Activated T-helper 9 cell treated with anti-CD3 and anti-CD28 coated beads, Interleukin-2, amount 50 U/mL, for 16 hours (primary cell): Measurements from ENCODE around the gene TLK2.

Experiments used
- DNase-seq: peaks from one replicate; pipeline ENCODE4 v3.0.0-alpha.2; 2020; ENCODE audit warnings: low read depth

Gene TLK2

DNA sequence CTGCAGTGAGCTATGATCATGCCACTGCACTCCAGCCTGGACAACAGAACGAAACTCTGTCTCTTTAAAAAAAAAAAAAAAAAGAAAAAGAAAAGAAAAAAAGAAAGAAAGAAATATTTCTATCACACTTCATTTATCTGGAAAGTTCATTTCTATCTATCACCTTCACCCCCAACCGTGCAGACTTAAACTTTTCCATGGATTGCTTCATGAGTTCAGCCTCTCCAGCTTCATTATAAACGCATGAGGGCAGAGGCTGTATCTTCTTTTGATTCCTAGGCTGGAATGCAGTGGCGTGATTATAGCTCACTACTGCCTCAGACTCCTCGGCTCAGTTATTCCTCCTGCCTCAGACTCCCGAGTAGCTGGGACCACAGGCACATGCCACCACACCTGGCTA lies 177.0 kb downstream of the TLK2 start:
- no peak for DNase-seq

DNA sequence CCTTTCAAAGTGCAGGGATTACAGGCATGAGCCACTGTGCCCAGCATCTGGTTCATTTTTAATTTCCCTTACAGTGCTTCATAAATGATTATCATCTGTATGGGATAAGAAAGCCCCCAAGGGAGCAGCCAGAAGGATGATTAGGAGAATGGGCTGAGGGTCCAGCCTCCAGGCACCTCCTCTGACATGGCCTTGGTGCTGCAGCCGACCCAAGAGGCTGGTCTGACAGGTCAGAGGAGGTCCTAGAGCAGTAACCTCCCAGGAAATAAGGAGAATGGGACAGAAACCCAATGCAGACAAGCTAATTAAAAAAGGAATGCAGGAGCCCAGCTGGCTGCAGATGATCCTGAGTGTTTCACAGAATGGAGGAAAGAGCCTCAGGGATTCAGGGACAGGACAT lies 177.8 kb downstream of the TLK2 start:
- no peak for DNase-seq

DNA sequence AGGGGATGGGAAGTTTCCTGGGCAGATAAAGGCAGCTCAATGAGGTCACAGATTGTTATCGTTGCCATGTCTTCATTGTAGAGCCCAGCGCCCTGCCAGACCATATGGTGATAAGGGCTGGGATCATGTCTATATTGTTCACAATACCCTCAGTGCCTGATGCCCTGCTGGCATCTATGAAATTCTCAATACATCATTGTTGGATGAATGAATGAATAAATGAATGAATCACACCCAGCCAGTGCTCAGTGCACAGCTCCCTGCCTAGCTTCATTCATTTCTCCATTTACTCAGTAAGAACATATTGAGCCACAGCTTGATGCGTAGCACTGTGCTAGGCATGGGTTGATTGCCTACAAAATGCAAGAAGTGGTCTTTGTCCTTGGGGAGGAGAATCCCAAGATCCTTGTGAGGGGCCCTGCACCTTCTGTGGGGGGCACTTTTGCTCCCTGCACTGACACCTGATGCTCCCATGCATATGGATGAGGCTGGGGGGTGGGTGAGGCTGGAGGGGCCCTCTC lies 178.6 kb downstream of the TLK2 start:
- DNase-seq: no peak

DNA sequence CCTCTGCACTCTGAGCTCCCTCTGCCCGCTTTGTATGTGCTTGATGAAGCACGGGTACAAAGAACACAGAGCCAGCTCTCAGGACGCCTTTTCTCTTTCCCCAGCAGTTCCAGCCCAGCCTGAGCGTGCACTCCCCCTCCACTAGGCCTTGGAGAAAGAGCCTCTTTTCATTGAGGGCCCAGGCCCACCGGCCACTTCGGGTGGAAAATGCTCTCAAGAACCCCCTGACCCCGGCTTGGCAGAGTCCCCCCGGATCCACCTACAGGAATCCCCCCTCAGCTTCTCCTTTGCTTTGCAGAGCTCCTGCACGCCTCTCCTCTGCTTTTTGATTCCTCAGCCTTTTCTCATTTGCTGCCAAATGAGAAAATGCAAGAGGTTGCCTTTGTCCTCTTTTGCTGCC lies 179.1 kb downstream of the TLK2 start:
- no peak for DNase-seq

DNA sequence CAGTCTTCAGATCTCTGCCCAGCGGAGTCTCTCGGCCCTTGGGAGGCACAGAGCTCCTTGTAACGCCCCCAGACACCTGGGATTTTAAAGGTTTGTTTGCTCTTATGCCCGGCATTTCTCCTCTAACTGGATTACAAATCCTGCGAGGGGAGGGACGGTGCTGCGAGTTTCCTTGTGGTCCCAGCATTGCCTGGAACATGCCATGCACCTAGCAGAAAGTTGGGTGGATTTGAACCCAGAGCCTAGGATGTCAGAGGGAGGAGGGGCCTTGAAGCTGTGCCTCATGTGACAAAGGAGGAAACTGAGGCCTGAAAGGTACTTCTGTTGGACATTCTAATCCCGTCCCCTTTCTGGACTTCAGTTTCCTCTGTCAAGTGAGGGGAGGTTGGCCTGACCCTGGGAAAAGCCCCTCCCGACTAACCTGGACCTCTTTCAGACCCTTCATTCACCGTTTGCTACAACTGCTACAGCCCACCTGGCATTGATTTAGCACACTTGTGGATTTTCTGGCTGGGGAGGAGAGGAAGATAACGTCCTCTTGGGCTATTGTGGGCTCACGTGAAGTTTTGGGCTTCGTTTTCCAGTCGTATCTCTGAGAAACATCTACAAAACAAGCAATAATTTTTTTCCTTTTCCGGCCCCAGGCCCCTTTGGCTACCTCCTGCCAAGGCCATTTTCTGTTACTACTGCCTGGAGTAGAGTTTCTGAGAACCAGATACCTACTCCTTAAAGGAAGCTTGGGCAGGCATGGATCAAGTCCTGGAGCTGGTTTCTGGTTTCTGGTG lies 179.7 kb downstream of the TLK2 start:
- no peak for DNase-seq

DNA sequence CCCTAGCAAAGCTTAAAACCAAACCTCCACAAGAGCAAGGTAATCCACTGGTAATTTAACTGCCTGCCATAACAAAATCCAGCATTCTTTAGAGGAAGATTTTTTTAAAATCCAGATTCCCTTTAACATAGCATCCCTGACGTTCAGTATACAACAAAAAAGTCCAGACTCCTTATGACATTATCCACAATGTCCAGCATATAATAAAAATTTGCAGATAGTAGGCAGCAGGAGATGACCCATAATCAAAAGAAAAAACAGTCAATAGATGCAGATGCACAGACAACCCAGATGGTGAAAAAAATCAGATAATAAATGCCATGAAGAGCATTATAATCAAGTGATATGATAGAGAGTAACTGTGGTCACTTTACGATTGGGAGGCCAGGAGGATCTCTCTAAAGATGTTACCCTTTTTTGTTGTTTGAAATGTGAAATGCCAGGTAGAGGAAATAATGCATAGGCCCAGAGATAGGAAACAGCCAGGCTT lies 182.0 kb downstream of the TLK2 start:
- no peak for DNase-seq

DNA sequence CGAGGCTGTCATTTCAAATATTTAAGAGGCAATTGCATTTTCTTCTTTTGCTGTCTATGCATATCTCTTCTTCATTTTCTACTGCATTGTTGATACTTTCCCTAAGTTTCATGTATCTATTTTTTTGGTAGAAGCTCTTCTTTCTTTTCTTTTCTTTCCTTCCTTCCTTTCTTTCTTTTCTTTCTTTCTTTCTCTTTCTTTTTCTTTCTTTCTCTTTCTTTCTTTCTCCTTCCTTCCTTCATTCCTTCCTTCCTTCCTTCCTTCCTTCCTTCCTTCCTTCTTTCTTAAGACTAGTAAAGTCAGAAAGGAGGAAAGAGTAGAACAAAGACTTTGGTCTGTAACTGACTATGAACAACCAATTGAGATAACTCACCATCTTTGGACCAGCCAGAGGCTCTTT lies 182.7 kb downstream of the TLK2 start:
- DNase-seq: no peak

DNA sequence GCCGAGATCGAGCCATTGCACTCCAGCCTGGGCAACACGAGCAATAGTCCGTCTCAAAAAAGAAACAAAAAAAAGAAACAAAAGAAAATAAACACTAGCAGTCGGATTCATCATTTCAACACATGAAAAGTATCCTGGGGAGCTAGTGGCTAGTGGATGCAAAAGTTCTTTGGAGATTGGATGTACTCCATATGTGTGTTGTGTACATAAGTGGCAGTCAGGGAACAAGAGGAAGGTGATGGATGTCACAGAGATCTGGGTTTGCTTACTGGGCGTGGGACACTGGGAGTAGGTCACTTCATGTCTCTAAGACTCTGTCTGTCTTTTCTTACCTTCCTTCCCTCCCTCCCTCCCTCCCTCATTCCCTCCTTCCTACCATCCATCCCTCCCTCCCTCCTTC lies 184.2 kb downstream of the TLK2 start:
- DNase-seq: no peak
